Muscle layer of colon (tissue), 2 donors: ENCODE data around the gene PAX3.

ENCODE experiments used
- H3K27ac ChIP-seq: one replicate; pipeline ENCODE4 v1.7.0; 2013; ENCODE audit warnings: low read depth, mild to moderate bottlenecking, low read length, moderate library complexity
- H3K27me3 ChIP-seq, 2 donors: one replicate each; pipeline ENCODE4 v1.7.0; 2013; ENCODE audit warnings: low read length in 2 of 2, mild to moderate bottlenecking in 2 of 2; ENCODE audit not compliant: insufficient read depth in 2 of 2, control insufficient read depth in 1 of 2
- H3K36me3 ChIP-seq: one replicate; pipeline ENCODE4 v1.7.0; 2013; ENCODE audit warnings: mild to moderate bottlenecking, low read length; ENCODE audit not compliant: insufficient read depth
- H3K4me1 ChIP-seq: one replicate; pipeline ENCODE4 v1.7.0; 2013; ENCODE audit warnings: mild to moderate bottlenecking, low read length; ENCODE audit not compliant: insufficient read depth
- H3K4me3 ChIP-seq, 2 donors: one replicate each; pipeline ENCODE4 v1.7.0; 2013; ENCODE audit warnings: low read length in 2 of 2, low read depth in 1 of 2, mild to moderate bottlenecking in 1 of 2, moderate library complexity in 1 of 2
- H3K9ac ChIP-seq: one replicate; pipeline ENCODE4 v1.7.0; 2013; ENCODE audit warnings: low read length
- H3K9me3 ChIP-seq: one replicate; pipeline ENCODE4 v1.7.0; 2013; ENCODE audit warnings: mild to moderate bottlenecking, low read length
- donor health status: abdominal sarcoma.
- donor health status: Adenocarcinoma of cecum.

PAX3 gene

GRCh38 chr2:222292149-222293134 lies 6.4 kb downstream of the PAX3 start:
- H3K36me3 ChIP-seq: no peaks in the 10 kb centered on the region
- H3K27ac ChIP-seq: no peak overlapping the region
- H3K9me3 ChIP-seq: peaks cover 10% of the 10 kb centered on the region
- peaks cover 87 to 100% of the 10 kb centered on the region in 2 donors for H3K27me3 ChIP-seq
- no peak overlapping the region for H3K9ac ChIP-seq
- peaks cover 19% of the 10 kb centered on the region for H3K4me1 ChIP-seq
- H3K4me3 ChIP-seq: no peak overlapping the region

- Histone ChIP-seq H3K9me3 (peaks cover 10% of the 10 kb centered on the region), H3K36me3 (no peaks in the 10 kb centered on the region), H3K27ac (no peak overlapping the region), H3K27me3 (peaks cover 87 to 100% of the 10 kb centered on the region in 2 donors), H3K9ac (no peak overlapping the region), H3K4me1 (peaks cover 19% of the 10 kb centered on the region), H3K4me3 (no peak overlapping the region)
Measured at GRCh38 chr2:222291485-222291841, 7.3 kb downstream of the PAX3 start.

- Histone ChIP-seq H3K9ac (no peak overlapping the region), H3K27me3 (peaks cover 87 to 100% of the 10 kb centered on the region in 2 donors), H3K36me3 (no peaks in the 10 kb centered on the region), H3K27ac (no peak overlapping the region), H3K4me1 (peaks cover 18% of the 10 kb centered on the region), H3K9me3 (peaks cover 10% of the 10 kb centered on the region), H3K4me3 (no peak overlapping the region)
Measured at GRCh38 chr2:222290736-222291484, 7.9 kb downstream of the PAX3 start.

- peaks cover 12% of the 10 kb centered on the region for H3K4me1 ChIP-seq
- no peak overlapping the region for H3K4me3 ChIP-seq
- peaks cover 10% of the 10 kb centered on the region for H3K9me3 ChIP-seq
- no peak overlapping the region for H3K27ac ChIP-seq
- H3K27me3 ChIP-seq: peaks cover 83 to 98% of the 10 kb centered on the region in 2 donors
- no peaks in the 10 kb centered on the region for H3K36me3 ChIP-seq
- H3K9ac ChIP-seq: no peak overlapping the region
Measured at GRCh38 chr2:222290401-222290735, 8.4 kb downstream of the PAX3 start.

- peaks cover 81 to 89% of the 10 kb centered on the region in 2 donors for H3K27me3 ChIP-seq
Measured at GRCh38 chr2:222289278-222290160, 9.3 kb downstream of the PAX3 start.

DNA sequence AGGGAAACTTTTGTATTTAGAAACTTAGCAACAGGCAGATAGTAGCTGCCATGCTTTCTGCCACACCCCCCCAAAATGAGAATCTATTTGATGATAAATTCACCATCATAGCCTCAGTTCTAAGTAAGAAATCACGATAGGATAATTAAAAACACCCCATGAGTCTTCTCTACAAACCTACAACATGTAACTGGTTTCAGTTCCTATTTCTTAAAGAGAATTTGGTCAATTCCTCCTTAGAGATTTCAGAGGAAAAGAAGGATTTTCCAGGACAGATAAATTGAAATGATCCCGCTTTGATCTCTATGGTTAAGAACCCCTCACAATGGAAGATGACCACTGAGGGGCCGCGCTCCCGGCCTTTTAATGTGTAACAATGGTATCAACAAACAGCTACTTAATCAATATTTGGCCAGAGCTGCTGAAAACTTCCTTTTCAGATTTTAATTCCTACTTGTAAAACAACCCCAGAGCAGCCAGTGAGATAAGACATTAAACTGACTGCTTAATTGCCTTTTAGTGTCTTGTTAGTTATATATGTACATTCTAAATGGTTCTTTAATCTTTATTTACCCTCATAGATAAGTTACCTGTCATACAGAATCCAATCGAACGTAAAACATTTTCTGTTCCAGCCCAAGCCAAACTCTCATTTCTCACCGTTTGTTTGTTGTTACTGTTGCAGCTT lies 10.1 kb downstream of the PAX3 start:
- no peak overlapping the region for H3K27ac ChIP-seq
- H3K9ac ChIP-seq: no peak overlapping the region
- H3K4me1 ChIP-seq: peaks cover 11% of the 10 kb centered on the region
- peaks cover 10% of the 10 kb centered on the region for H3K9me3 ChIP-seq
- peaks cover 76 to 82% of the 10 kb centered on the region in 2 donors for H3K27me3 ChIP-seq
- no peak overlapping the region for H3K4me3 ChIP-seq
- no peaks in the 10 kb centered on the region for H3K36me3 ChIP-seq

More at GRCh38 chr2:222289278-222290160, 9.3 kb downstream of the PAX3 start:
- Histone ChIP-seq H3K4me3 (no peak overlapping the region), H3K9ac (no peak overlapping the region), H3K36me3 (no peaks in the 10 kb centered on the region), H3K27ac (no peak overlapping the region), H3K4me1 (peaks cover 11% of the 10 kb centered on the region), H3K9me3 (peaks cover 10% of the 10 kb centered on the region)

- Histone ChIP-seq H3K9ac (no peak overlapping the region), H3K9me3 (peaks cover 10% of the 10 kb centered on the region), H3K36me3 (no peaks in the 10 kb centered on the region), H3K27ac (no peak overlapping the region), H3K27me3 (peaks cover 71 to 74% of the 10 kb centered on the region in 2 donors), H3K4me3 (no peak overlapping the region), H3K4me1 (peaks cover 11% of the 10 kb centered on the region)
Measured at GRCh38 chr2:222287862-222288479, 10.8 kb downstream of the PAX3 start.

GRCh38 chr2:222284466-222284865 lies 14.3 kb downstream of the PAX3 start:
- Histone ChIP-seq H3K9ac (no peak overlapping the region), H3K27me3 (peaks cover 39 to 43% of the 10 kb centered on the region in 2 donors), H3K9me3 (peaks cover 7% of the 10 kb centered on the region), H3K4me1 (no peaks in the 10 kb centered on the region), H3K4me3 (no peak overlapping the region), H3K36me3 (no peaks in the 10 kb centered on the region), H3K27ac (no peak overlapping the region)

GRCh38 chr2:222283634-222284033 lies 15.2 kb downstream of the PAX3 start:
- peaks cover 31 to 34% of the 10 kb centered on the region in 2 donors for H3K27me3 ChIP-seq
- no peak overlapping the region for H3K27ac ChIP-seq
- no peak overlapping the region for H3K4me3 ChIP-seq
- H3K9me3 ChIP-seq: no peaks in the 10 kb centered on the region
- H3K9ac ChIP-seq: no peak overlapping the region
- H3K36me3 ChIP-seq: no peaks in the 10 kb centered on the region
- H3K4me1 ChIP-seq: no peaks in the 10 kb centered on the region

GRCh38 chr2:222281506-222281905 lies 17.3 kb downstream of the PAX3 start:
- H3K4me1 ChIP-seq: no peaks in the 10 kb centered on the region
- H3K36me3 ChIP-seq: no peaks in the 10 kb centered on the region
- H3K27me3 ChIP-seq: peaks cover 13 to 14% of the 10 kb centered on the region in 2 donors

More at GRCh38 chr2:222281506-222281905, 17.3 kb downstream of the PAX3 start:
- no peak overlapping the region for H3K9ac ChIP-seq
- H3K27ac ChIP-seq: no peak overlapping the region
- no peak overlapping the region for H3K4me3 ChIP-seq
- no peaks in the 10 kb centered on the region for H3K9me3 ChIP-seq
